ENCODE measurements around the gene DDA1.

- TF ChIP-seq CTCF (IDR thresholded peaks at IDR 0.05; ENCODE audit: insufficient read depth, low read depth, low read length), result no peak
- no peak for TF ChIP-seq EZH2 (IDR thresholded peaks at IDR 0.05; ENCODE audit: insufficient read depth, low read length)
Measured at GRCh38 chr19:17341845-17342244, 32.5 kb downstream of the DDA1 start.
